CD4-positive, alpha-beta T cell (primary cell): ENCODE data around the gene TRIM47. TPM values are rescaled to one million over a fixed set of nuclear protein-coding genes. Genes with fewer than 3 reads are reported as not detected.

Source experiments
- ATAC-seq: fragments of 200-7000 bp; cut with Tn5 transposase; one replicate; pipeline ENCODE4 v1.10.0; 2022; ENCODE audit warnings: mild to moderate bottlenecking; ENCODE audit not compliant: poor library complexity
- CTCF ChIA-PET: fragments of 350-600 bp; sonication (Branson Sonifier 250); formaldehyde crosslinking; loops from one replicate; lab custom pipeline; 2021; ENCODE audit warnings: antibody characterized with exemption, inconsistent platforms; lab: Charles Lee
- POLR2A ChIA-PET: fragments of 350-600 bp; sonication (Branson Sonifier 250); formaldehyde crosslinking; loops from one replicate; lab custom pipeline; 2021; ENCODE audit warnings: antibody characterized with exemption, inconsistent platforms; lab: Charles Lee
- DNase-seq, 14 experiments: peaks; one replicate each; pipeline ENCODE4 v3.0.0-alpha.2; 2013 to 2020; ENCODE audit warnings: mixed read lengths in 2 of 14
- H3K27ac ChIP-seq, 2 donors: one replicate each; pipeline versions ENCODE4 v1.5.1 to v1.7.0; 2013; ENCODE audit warnings: low read length in 2 of 2, low read depth in 1 of 2, mild to moderate bottlenecking in 1 of 2
- H3K27me3 ChIP-seq, 2 experiments: 1 replicate in 1 of 2; 2 replicates in 1 of 2; pipeline versions ENCODE4 v1.6.1 to v1.7.0; 2013; ENCODE audit warnings: low read length in 2 of 2, control low read depth in 1 of 2, mild to moderate bottlenecking in 1 of 2, moderate library complexity in 1 of 2; ENCODE audit not compliant: insufficient read depth in 2 of 2, control insufficient read depth in 1 of 2
- H3K36me3 ChIP-seq: one replicate; pipeline ENCODE4 v1.6.1; 2013; ENCODE audit warnings: low read length, control low read depth; ENCODE audit not compliant: insufficient read depth
- H3K4me1 ChIP-seq: one replicate; pipeline ENCODE4 v1.6.1; 2013; ENCODE audit warnings: low read length, control low read depth; ENCODE audit not compliant: insufficient read depth
- H3K4me3 ChIP-seq: one replicate; pipeline ENCODE4 v1.5.1; 2013; ENCODE audit warnings: mild to moderate bottlenecking, low read length, moderate library complexity
- H3K9me3 ChIP-seq, 2 experiments: 1 replicate in 1 of 2; 2 replicates in 1 of 2; pipeline versions ENCODE4 v1.6.1 to v1.7.0; 2013; ENCODE audit warnings: low read length in 2 of 2, mild to moderate bottlenecking in 2 of 2, control low read depth in 1 of 2, moderate library complexity in 1 of 2; ENCODE audit not compliant: control insufficient read depth in 1 of 2, insufficient read depth in 1 of 2
- H3K27ac Mint-ChIP-seq: one replicate; pipeline ENCODE4 v1.8.0; 2020; ENCODE audit warnings: mixed read lengths
- H3K27me3 Mint-ChIP-seq: one replicate; pipeline ENCODE4 v1.8.0; 2021; ENCODE audit warnings: mixed read lengths
- H3K36me3 Mint-ChIP-seq: one replicate; pipeline ENCODE4 v1.8.0; 2021; ENCODE audit warnings: low read depth, mixed read lengths
- H3K4me1 Mint-ChIP-seq: one replicate; pipeline ENCODE4 v1.8.0; 2021; ENCODE audit warnings: low read depth, mixed read lengths
- H3K4me3 Mint-ChIP-seq: one replicate; pipeline ENCODE4 v1.8.0; 2020; ENCODE audit warnings: mild to moderate bottlenecking, mixed read lengths
- H3K9me3 Mint-ChIP-seq: one replicate; pipeline ENCODE4 v1.8.0; 2020; ENCODE audit warnings: mixed read lengths
- CTCF ChIP-seq: fragments of 200-600 bp; IDR thresholded peaks from one replicate; pipeline ENCODE4 v1.8.0; 2022; ENCODE audit warnings: antibody characterized with exemption, mild to moderate bottlenecking
- intact Hi-C, 2 experiments: fragments of 100-400 bp; cut with DNase I in 1 of 2; cut with micrococcal nuclease in 1 of 2; formaldehyde crosslinking; loops; one replicate each; pipeline versions ENCODE4 v1.15.1 to v1.9.0; 2023 to 2025; cut with DNase I, micrococcal nuclease
- total RNA-seq, 174 experiments: library from RNA in 2 of 174; stranded (reverse) in 2 of 174; gene quantifications; one replicate each; pipeline ENCODE4 v1.2.3 and lab custom pipeline; 2021 to 2026

Gene TRIM47
- total RNA-seq, 2 experiments from 2014 or later: 2.3 to 2.8 TPM

GRCh38 chr17:75875182-75875939 lies 3.0 kb downstream of the TRIM47 start:
- Mint-ChIP-seq H3K27me3 (no peaks in the 10 kb centered on the region), H3K4me3 (peak overlapping the region; percentile 91), H3K9me3 (no peaks in the 10 kb centered on the region), H3K27ac (peak overlapping the region; percentile 91), H3K4me1 (peaks cover 55% of the 10 kb centered on the region), H3K36me3 (peaks cover 5% of the 10 kb centered on the region)
- ATAC-seq (no peak), DNase-seq (peak in 1 of 14 experiments; percentile 35)
- peaks cover 6% of the 10 kb centered on the region for H3K36me3 ChIP-seq
- peak overlapping the region; percentile 66 to 70 for H3K27ac ChIP-seq
- ChIA-PET CTCF (interaction anchor here (0.6 to 4.8 kb wide), 9 partner anchors 11 to 74 kb away, joined by 3 to 50 read pairs (median 5); partner anchors contain the start of genes TRIM65, UNC13D and WBP2), POLR2A (interaction anchor here (0.8 to 10.9 kb wide), 21 partner anchors 11 to 797 kb away, joined by 3 to 230 read pairs (median 5); partner anchors contain the start of genes FBF1, GALK1, MIF4GD and TRIM65)
- intact Hi-C loops: loop anchor here in 1 of 2 experiments (5.0 kb wide), 1 partner anchor 33 kb away; the partner anchor contains the start of gene UNC13D
- no peak for TF ChIP-seq CTCF
- no peaks in the 10 kb centered on the region for H3K9me3 ChIP-seq
- H3K4me1 ChIP-seq: peaks cover 58% of the 10 kb centered on the region
- no peaks in the 10 kb centered on the region for H3K27me3 ChIP-seq
- peak overlapping the region; percentile 60 for H3K4me3 ChIP-seq

GRCh38 chr17:75874323-75875181 lies 3.8 kb downstream of the TRIM47 start:
- peaks cover 58% of the 10 kb centered on the region for H3K4me1 ChIP-seq
- H3K9me3 ChIP-seq: no peaks in the 10 kb centered on the region
- H3K27me3 ChIP-seq: no peaks in the 10 kb centered on the region
- no peak overlapping the region for H3K27ac ChIP-seq
- H3K4me3 Mint-ChIP-seq: peak overlapping the region; percentile 54
- no peak for TF ChIP-seq CTCF
- ChIA-PET POLR2A (interaction anchor here (1.0 to 10.9 kb wide), 5 partner anchors 20 to 604 kb away, joined by 3 to 230 read pairs (median 17); partner anchors contain the start of genes MIF4GD, TRIM65, UNK and WBP2), CTCF (interaction anchor here (1.4 to 3.8 kb wide), 4 partner anchors 10 to 26 kb away, joined by 5 to 16 read pairs (median 8); partner anchors contain the start of gene WBP2)
- H3K36me3 ChIP-seq: peaks cover 6% of the 10 kb centered on the region
- DNase-seq: peak in 1 of 14 experiments; percentile 33
- no peak for ATAC-seq
- peaks cover 55% of the 10 kb centered on the region for H3K4me1 Mint-ChIP-seq
- H3K36me3 Mint-ChIP-seq: peaks cover 5% of the 10 kb centered on the region
- no peaks in the 10 kb centered on the region for H3K9me3 Mint-ChIP-seq
- no peaks in the 10 kb centered on the region for H3K27me3 Mint-ChIP-seq
- no peak overlapping the region for H3K4me3 ChIP-seq
- intact Hi-C loops: loop anchor here in 1 of 2 experiments (5.0 kb wide), 1 partner anchor 32 kb away; the partner anchor contains the start of gene UNC13D
- peak overlapping the region; percentile 10 for H3K27ac Mint-ChIP-seq
